Forelimb muscle (tissue), 1 donor: ENCODE measurements around the gene SELPLG. TPM values are rescaled to one million over a fixed set of nuclear protein-coding genes. Genes with fewer than 3 reads are reported as not detected.
"Not testable (repeated sequence)": the region's sequence is repeated elsewhere in the genome, so short reads cannot be mapped to it uniquely, and the experiment has no call there.

ENCODE experiments used
- DNase-seq: peaks from one replicate; pipeline ENCODE4 v3.0.0-alpha.2; 2013; ENCODE audit warnings: low read depth
- polyA plus RNA-seq: library from polyadenylated mRNA; unstranded; fragments of 120-200 nt; gene quantifications from one replicate; pipeline ENCODE4 v1.2.1, GENCODE V29; 2013; ENCODE audit not compliant: insufficient read length

SELPLG gene
- polyA plus RNA-seq, 1 donor: 3.8 TPM

DNA sequence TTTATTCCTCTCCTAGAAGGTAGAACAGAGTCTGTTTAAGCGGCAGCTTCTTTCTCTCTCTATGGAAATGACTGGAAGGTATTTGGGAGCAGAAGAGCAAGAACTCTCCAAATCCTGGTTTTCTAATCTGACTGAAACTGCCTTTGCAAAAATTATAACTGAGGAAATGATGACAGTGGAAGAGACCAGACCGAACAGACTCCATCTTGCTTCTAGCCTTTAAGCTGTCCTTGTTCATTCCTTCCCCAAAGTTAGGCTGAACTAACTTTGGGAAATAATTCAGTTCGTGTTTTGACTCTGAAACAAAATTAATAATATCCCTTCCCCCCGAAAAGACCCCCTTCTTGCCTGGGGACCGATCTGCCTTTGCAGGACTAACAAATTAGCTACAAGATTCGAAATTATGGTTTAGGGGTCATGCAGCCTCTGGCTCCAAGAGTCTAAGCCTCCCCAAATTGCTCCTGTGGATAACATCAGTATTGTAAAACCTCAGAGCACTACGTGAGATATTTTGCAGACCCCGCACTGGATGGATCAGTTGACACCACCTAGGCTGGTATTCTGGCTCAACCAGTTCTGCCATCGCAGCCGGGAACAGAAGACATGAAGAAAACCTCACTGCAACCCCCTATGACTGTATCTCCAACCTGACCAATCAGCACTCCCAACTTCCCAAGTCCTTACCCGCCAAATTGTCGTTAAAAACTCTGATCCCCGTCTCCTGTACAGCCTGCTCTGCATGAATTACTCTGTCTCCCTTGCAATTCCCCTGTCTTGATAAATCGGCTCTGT lies 14.1 kb downstream of the SELPLG start:
- no peak for DNase-seq

DNA sequence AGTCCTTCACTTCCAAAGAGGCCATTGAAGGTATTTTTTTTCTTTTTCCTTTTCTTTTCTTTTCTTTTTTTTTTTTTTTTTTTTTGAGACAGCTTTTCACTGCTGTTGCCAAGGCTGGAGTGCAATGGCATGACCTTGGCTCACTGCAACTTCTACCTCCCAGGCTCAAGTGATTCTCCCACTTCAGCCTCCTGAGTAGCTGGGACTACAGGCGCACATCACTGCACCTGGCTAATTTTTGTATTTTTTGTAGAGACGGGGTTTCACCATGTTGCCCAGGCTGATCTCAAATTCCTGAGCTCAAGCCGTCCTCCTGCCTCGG lies 14.8 kb downstream of the SELPLG start:
- DNase-seq: not testable (repeated sequence)

DNA sequence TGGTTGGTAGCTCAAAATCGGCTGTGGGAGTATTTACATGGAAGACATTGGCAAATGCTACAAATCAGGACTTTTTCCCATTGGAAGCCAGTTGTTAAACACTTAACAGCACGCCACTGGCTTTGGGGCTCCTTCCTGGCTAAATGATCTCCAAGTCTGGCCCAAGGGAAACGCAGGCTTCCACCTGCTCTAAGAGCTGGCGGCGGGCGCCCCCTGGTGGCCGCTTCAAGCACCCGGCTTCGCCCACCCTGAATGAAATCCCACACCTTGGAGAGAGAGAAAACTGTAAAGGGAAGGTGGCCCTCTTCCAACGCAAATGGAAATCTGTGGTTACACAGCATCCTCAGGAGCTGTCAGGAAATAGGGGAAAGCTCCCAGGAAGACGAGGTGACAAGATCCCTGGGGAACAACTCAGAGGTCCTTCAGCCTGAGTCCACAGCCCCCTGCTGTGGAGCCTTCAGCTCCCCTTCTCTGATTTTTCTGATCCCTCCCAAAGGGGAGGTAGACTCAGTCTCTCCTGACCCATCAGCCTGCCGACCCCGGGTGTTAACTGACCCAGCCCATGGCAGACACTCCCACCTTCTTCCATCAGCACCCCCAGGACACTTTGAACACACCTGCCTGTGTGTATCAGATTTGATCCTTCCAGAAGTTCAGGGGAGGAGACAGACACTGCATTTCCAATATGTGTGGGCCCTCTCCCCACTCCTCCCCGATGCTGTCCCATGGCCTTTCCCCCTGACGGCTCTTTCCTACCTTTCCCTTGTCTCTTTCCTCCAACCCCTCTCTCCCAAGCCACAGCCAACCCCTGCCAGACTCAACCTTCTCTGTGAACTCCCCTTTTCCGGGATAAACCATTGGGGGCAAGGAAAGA lies 15.4 kb downstream of the SELPLG start:
- no peak for DNase-seq

DNA sequence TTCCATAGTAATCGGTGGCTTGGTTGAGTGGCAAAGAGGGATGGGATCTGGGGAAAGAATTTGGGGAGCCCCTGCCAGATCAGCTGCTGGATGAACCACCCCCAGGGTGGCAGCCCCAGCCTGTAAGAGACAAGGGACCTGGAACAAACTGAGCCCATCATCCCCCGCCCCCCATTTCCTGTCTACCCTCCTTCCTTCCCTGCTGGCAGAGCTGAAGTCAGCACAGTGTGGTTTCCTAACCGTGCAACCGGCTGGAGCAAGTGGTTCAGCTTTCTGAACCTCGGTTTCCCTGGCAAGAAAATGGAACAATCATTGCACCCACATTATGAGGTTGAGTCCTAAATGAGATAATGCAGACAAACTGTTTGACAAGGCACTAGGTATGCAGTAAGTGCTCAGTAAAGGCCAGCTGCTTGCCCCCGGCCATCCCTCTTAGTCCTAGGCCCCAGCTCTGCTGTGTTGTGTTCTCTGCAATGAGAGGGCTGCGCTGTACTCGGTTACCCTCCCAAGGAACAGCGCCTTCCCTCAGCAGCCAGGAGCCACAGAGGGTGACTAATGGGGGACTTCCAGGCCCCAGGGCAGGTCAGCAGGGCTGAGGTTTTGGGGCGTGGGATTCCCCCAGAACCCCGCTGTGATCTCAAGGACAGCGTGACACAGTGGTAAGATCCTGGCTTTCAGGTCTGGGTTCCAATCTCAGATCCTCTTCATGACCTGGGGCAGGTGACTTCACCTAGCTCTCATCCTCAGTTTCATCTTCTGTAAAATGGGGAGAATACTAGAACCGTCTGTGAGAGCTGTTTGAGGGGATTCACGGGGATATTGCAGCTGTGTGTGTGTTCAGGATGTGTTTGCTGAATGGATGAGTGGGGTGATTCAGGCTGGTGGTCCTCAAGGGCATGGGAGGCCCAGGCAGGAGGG lies 16.5 kb downstream of the SELPLG start:
- no peak for DNase-seq

- DNase-seq: no peak
Observed at GRCh38 chr12:108616359-108616758, 17.3 kb downstream of the SELPLG start.

DNA sequence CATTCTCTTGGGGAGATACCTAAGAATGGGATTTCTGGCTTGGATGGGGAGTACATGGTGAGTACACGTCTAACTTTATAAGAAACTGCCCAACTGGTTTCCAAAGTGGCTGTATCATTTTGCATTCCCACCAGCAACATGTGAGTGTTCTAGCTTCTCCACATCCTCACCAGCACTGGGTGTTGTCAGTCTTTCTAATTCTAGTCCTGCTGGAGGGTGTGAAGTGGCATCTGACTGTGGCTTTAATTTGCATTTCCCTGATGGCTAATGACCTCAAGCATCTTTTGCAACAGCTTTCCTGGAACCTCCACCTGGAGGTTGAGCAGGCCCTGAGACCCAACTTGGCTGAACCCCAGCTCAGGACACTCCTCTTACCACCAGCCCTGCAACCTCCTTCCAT lies 17.8 kb downstream of the SELPLG start:
- no peak for DNase-seq

DNA sequence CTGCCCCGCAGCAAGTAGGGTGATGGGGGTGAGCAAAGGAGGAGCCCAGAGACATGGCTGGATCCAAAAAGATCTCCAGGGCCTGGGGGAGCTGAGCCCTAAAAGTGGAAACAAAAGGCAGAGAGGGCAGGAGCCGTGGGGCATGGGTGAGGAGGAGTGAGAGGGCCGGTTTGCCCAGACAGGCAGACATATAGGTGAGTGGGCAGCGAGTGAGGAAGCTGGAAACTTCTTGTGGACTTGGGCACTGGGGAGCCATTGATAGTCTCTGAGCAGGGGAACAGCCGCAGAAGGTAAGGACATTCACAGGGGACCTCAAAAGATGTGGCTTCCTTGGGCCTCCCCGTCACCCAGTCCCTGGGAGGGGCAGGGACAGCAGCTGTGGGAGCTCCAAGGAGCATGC lies 19.1 kb downstream of the SELPLG start:
- DNase-seq: no peak

DNA sequence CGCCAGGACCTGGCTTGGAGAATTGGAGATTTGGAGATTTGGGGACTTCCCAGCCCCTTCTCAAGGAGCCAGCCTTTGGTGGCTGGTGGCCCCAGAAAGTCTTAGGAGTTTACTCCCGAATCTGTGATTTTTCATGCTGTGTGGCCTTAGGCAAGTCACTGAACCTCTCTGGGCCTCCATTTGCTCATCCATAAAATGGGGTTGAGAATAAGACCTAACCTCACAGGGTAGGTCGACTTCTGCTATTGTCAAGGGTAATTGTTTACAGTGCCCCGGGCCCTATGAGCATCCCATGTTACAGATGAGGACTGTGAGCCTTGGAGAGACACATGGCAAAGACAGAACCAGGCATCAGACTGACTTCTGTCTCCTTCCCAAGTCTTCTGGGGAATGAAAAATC lies 19.7 kb downstream of the SELPLG start:
- DNase-seq: no peak

DNA sequence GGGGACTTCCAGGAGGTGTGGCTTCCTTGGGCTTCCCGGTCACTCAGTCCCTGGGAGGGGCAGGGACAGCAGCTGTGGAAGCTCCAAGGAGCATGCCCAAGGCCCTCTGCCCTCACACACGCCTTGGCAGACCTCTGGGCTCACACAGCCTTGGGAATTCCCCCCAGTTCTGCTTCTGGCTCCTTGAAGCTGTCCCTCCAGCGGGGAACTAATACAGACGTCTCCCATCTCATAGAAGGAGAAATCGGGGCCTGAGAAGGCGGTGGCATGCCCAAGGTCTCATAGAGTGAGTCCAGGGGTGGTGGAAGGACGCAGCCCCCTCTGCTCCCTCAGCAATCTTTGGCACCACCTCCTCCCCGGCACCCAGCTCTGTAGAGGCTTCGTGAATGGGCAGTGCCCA lies 20.1 kb downstream of the SELPLG start:
- no peak for DNase-seq

DNA sequence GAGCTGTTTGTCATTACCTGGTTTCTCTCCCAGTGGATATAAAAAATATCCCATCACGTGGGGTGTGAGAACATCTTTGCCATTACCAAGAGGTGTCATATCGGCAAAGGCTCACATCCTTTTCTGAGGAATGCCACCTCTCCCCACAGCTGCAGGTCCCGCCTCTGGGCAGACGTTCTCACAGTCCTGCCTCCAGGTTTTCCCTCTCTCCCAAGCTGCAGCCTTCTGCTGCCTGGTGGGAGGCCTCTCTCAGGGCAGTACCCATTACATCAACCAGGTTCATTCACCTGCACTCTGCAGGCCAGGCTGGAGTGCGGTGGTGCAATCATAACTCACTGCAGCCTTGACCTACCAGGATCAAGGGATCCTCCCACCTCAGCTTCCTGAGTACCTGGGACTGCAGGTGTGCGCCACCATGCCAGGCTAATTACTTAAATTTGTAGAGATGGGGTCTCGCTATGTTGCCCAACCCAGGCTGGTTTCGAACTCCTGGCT lies 20.9 kb downstream of the SELPLG start:
- DNase-seq: no peak

- DNase-seq: no peak
Observed at GRCh38 chr12:108611884-108612415, 21.7 kb downstream of the SELPLG start.

DNA sequence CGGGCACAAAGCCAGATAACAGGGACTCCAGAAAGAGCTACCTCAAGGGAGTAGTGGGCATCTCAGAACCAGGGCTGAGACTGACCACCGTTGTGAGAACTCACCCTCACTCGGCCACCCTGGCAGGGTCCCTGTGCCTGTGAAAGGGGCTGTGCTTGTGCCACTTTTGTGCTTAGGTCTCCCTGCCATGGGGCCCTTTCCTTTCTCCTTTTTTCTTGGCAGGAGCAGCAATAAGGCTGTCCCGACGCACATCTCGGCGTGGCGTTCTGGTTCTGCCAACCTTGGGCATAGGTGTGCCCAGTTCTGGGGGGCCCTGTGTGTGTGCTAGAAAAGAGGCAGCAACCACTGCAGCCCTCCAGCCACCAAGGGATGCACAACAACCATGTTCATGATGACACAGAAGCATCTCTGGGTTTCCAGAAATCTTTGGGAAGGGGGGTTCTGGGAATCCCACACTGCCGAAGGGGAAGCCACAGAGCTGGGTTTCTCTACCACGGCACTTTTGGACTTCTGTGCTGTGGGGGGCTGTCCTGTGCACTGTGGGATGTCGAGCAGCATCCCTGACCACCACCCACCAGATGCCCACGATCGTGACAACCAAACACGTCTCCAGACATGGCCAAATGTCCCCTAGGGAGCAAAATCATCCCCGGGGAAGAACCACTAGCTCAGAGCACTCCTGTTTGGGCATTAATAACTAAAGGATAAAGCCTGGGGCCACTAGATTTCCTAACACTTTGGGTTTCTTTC lies 22.7 kb downstream of the SELPLG start:
- DNase-seq: no peak

- DNase-seq: no peak
Observed at GRCh38 chr12:108610336-108610815, 23.3 kb downstream of the SELPLG start.

GRCh38 chr12:108609537-108610335 lies 24.0 kb downstream of the SELPLG start:
- peak; percentile 90 for DNase-seq

- DNase-seq: no peak
Observed at GRCh38 chr12:108608616-108609015, 25.1 kb downstream of the SELPLG start.

- no peak for DNase-seq
Observed at GRCh38 chr12:108607981-108608600, 25.6 kb downstream of the SELPLG start.

DNA sequence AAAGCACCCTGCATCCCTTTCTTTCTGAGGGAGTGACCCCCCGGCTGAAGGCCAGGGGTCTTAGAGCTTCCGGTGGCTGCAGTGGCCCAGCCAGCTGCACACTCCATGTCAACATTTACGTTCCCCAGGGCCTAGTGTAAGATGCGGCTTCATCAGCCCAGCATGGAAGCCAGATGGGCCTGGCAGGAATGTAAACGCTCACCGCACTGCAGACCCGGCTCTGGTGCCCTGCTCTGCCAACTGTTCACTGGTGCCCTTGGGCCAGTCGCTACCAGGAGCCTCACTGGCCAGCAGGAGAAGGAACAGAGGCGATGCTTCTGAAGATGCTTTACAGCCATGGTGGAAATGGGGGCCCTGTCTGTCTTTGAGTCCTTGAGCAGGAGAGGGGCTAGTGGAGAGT lies 27.2 kb downstream of the SELPLG start:
- no peak for DNase-seq

- no peak for DNase-seq
Observed at GRCh38 chr12:108605690-108606406, 27.8 kb downstream of the SELPLG start.
